Tibial nerve (tissue), 4 donors: ENCODE measurements around the gene SMIM12. TPM values are rescaled to one million over a fixed set of nuclear protein-coding genes. Genes with fewer than 3 reads are reported as not detected.

ENCODE experiments used
- DNase-seq, 2 donors: peaks; one replicate each; pipeline ENCODE4 v3.0.0-alpha.2; 2019; ENCODE audit warnings: low spot score in 2 of 2
- H3K27ac ChIP-seq, 4 donors: fragments of 200-600 bp; sonication (generic) in 3 of 4; one replicate each; pipeline ENCODE4 v1.5.1; 2017 to 2019; ENCODE audit warnings: mild to moderate bottlenecking in 1 of 4
- H3K27me3 ChIP-seq, 2 donors: fragments of 200-600 bp; sonication (generic) in 1 of 2; one replicate each; pipeline versions ENCODE4 v1.5.1 to v1.6.0; 2017 to 2019
- H3K36me3 ChIP-seq, 3 donors: fragments of 200-600 bp; sonication (generic); one replicate each; pipeline ENCODE4 v1.5.1; 2018 to 2019
- H3K4me1 ChIP-seq, 4 donors: fragments of 200-600 bp; sonication (generic) in 3 of 4; one replicate each; pipeline ENCODE4 v1.5.1; 2017 to 2019
- H3K4me3 ChIP-seq, 4 donors: fragments of 200-600 bp; sonication (generic) in 3 of 4; one replicate each; pipeline ENCODE4 v1.5.1; 2017 to 2019; ENCODE audit warnings: mild to moderate bottlenecking in 1 of 4, moderate library complexity in 1 of 4
- H3K9me3 ChIP-seq, 4 donors: fragments of 200-600 bp; sonication (generic) in 3 of 4; one replicate each; pipeline ENCODE4 v1.5.1; 2017 to 2019
- EP300 ChIP-seq, 2 donors: sonication (generic); formaldehyde crosslinking; IDR thresholded peaks; one replicate each; pipeline ENCODE4 v1.6.1; 2017; ENCODE audit warnings: antibody characterized with exemption in 2 of 2, mild to moderate bottlenecking in 1 of 2
- POLR2A ChIP-seq, 2 donors: fragments of 450-650 bp; IDR thresholded peaks; one replicate each; pipeline ENCODE4 v1.6.1; 2017; ENCODE audit warnings: antibody characterized with exemption in 2 of 2, mild to moderate bottlenecking in 2 of 2, moderate library complexity in 2 of 2
- WGBS, 2 donors: methylation state at CpG; one replicate each; pipeline ENCODE4 v1.1.5; 2018; 5-methylcytosine and 5-hydroxymethylcytosine counted together
- total RNA-seq, 4 donors: library from RNA; depleted of rRNA; stranded (reverse); fragments of >200 nt; gene quantifications; one replicate each; pipeline ENCODE4 v1.1.0, GENCODE V29; 2016
- TF ChIP-seq, protein P1 (sequence below), 5 experiments: fragments of 200-600 bp in 3 of 5; fragments of 450-650 bp in 2 of 5; sonication (generic) in 3 of 5; IDR thresholded peaks; one replicate each; pipeline ENCODE4 v1.5.1; 2016 to 2019; ENCODE audit warnings: antibody characterized with exemption in 5 of 5, mild to moderate bottlenecking in 3 of 5, moderate library complexity in 2 of 5

Gene SMIM12
- total RNA-seq, 4 donors from 2014 or later: 17.5 to 35.1 (median 22.0) TPM

DNA sequence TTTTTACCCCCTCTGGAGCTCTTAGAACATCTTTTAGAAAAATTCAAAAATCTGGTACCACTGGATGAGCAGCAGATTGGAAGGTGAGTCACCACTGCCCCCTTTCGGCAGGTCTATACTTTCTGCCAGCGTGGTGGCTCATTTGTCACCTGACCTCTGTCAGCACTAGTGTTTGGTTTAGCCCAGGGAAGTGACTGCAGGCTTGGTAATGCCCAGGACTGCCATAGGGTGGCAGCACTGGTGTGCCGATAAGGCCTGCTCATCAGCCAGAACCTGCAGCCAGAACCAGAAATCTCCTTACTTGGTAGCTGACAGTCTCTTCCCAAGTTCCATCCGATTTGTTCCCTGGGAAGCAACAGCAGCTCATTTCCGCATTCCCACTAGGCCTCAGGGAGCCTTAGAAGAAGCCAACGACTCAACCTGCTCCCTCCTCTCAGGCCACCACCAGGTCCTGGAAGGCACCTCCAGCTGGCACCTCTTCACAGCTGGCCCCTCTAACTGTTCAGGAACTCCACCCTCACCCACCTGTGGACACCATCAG lies 6.8 kb downstream of the SMIM12 start:
- H3K4me1 ChIP-seq: peaks cover 0 to 48% (median 5%) of the 10 kb centered on the region in 4 donors
- no peaks in the 10 kb centered on the region for H3K9me3 ChIP-seq
- WGBS, 2 donors: 26% methylated on average over 6 of the region's 6 CpGs
- H3K27ac ChIP-seq: peak overlapping the region in 2 of 4 donors; percentile 65 to 78
- H3K27me3 ChIP-seq: no peaks in the 10 kb centered on the region
- no peak overlapping the region for H3K4me3 ChIP-seq
- TF ChIP-seq, protein P1, sequence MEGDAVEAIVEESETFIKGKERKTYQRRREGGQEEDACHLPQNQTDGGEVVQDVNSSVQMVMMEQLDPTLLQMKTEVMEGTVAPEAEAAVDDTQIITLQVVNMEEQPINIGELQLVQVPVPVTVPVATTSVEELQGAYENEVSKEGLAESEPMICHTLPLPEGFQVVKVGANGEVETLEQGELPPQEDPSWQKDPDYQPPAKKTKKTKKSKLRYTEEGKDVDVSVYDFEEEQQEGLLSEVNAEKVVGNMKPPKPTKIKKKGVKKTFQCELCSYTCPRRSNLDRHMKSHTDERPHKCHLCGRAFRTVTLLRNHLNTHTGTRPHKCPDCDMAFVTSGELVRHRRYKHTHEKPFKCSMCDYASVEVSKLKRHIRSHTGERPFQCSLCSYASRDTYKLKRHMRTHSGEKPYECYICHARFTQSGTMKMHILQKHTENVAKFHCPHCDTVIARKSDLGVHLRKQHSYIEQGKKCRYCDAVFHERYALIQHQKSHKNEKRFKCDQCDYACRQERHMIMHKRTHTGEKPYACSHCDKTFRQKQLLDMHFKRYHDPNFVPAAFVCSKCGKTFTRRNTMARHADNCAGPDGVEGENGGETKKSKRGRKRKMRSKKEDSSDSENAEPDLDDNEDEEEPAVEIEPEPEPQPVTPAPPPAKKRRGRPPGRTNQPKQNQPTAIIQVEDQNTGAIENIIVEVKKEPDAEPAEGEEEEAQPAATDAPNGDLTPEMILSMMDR (IDR thresholded peaks at IDR 0.05): peak; percentile 82 to 91 (median 87)
- no peak for TF ChIP-seq POLR2A (IDR thresholded peaks at IDR 0.05)
- DNase-seq: peak; percentile 76 to 81
- H3K36me3 ChIP-seq: peaks cover 0 to 46% (median 0%) of the 10 kb centered on the region in 3 donors

DNA sequence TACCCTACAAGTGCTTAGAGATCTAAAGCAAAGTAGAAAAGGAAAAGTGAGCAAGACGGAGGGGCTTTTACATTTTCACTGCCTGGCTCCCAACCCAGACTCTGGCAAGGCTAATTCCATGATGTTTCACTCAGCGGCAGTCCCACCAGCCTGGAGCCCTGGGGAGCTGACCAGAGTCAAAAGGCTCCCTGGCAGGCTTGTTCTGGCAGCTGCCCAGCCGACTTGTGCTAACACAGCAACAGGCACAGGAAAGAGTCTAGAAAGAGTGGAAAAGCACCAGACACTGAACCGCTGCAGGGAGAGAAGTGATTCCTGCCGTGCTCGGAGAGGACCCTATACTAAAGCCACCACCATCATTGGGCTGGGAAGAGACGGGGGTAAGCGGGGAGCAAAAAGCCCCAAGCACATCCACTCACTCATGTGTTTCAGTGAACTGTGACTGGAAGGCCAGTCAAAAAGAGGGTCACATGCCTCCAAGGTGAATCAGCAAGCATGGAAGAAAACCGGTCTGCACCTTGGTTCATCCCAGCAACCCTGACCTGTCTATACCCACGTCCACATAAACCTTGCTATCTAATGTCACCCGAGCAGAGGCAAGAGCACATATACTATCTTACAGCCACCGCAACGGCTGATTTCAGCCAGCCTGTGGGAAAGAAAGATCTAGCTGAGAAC lies 8.0 kb downstream of the SMIM12 start:
- no peak overlapping the region for H3K4me3 ChIP-seq
- no peaks in the 10 kb centered on the region for H3K27me3 ChIP-seq
- TF ChIP-seq EP300 (IDR thresholded peaks at IDR 0.05) (no peak), POLR2A (IDR thresholded peaks at IDR 0.05) (no peak)
- TF ChIP-seq, protein P1 (IDR thresholded peaks at IDR 0.05): no peak
- DNase-seq: peak in 1 of 2 donors; percentile 16
- H3K27ac ChIP-seq: peak overlapping the region in 3 of 4 donors; percentile 10 to 62 (median 54)
- 72 to 77% methylated on average over 12 to 13 of the region's 13 CpGs for WGBS, 2 donors
- H3K4me1 ChIP-seq: peaks cover 0 to 48% (median 3%) of the 10 kb centered on the region in 4 donors
- no peaks in the 10 kb centered on the region for H3K9me3 ChIP-seq
- peaks cover 0 to 52% (median 0%) of the 10 kb centered on the region in 3 donors for H3K36me3 ChIP-seq

DNA sequence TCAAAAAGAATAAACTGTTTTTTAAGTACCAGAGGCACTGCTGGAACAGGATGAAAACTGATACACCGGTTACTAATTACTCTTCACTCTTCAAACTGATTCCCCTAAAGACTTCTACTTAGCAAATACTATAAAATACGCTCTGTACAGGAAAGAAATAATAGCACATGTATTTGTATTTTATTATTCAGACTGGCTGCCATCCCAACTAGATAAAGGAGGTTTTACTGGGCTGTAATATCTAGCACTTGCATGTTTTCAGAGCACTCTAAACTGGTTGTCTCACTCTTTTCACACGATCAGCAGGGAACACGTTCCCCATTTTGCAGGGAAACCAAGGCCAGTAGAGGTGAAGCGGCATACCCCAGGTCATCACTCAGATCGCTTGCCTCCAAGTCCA lies 9.2 kb downstream of the SMIM12 start:
- Histone ChIP-seq H3K36me3 (peaks cover 0 to 42% (median 0%) of the 10 kb centered on the region in 3 donors), H3K4me1 (peaks cover 0 to 51% (median 5%) of the 10 kb centered on the region in 4 donors), H3K9me3 (no peaks in the 10 kb centered on the region), H3K4me3 (no peak overlapping the region), H3K27ac (peak overlapping the region in 1 of 4 donors; percentile 18), H3K27me3 (no peaks in the 10 kb centered on the region)
- no peak for DNase-seq
- WGBS, 2 donors: 79 to 85% methylated on average over 6 of the region's 6 CpGs
- TF ChIP-seq EP300 (IDR thresholded peaks at IDR 0.05): no peak
- TF ChIP-seq, protein P1 (IDR thresholded peaks at IDR 0.05): no peak
- no peak for TF ChIP-seq POLR2A (IDR thresholded peaks at IDR 0.05)

DNA sequence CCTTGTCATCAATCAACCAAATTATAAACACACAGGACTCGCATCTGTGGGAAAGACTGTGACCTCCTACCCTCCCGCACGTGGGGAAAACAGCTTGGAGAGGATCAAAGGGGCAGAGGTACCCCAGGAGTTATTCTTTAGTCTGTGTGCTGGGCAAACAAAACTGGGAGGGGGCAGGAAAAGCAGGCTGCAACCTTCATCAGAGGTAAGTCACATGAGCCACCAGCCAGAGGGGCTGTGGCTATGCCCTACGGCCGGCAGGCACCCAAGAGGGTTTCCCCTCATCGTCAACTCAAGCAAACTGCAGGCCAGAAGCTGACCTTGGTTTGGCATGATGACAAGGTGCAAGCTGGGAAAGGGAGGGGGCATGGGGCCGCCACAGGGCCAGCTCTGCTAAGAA lies 12.5 kb downstream of the SMIM12 start:
- no peak for DNase-seq
- no peak overlapping the region for H3K4me3 ChIP-seq
- 34 to 46% methylated on average over 7 of the region's 7 CpGs for WGBS, 2 donors
- H3K27ac ChIP-seq: no peak overlapping the region
- peaks cover 0 to 25% (median 0%) of the 10 kb centered on the region in 3 donors for H3K36me3 ChIP-seq
- H3K27me3 ChIP-seq: no peaks in the 10 kb centered on the region
- TF ChIP-seq, protein P1 (IDR thresholded peaks at IDR 0.05): no peak
- TF ChIP-seq POLR2A (IDR thresholded peaks at IDR 0.05) (no peak), EP300 (IDR thresholded peaks at IDR 0.05) (no peak)
- peaks cover 0 to 71% (median 8%) of the 10 kb centered on the region in 4 donors for H3K4me1 ChIP-seq
- H3K9me3 ChIP-seq: no peaks in the 10 kb centered on the region

DNA sequence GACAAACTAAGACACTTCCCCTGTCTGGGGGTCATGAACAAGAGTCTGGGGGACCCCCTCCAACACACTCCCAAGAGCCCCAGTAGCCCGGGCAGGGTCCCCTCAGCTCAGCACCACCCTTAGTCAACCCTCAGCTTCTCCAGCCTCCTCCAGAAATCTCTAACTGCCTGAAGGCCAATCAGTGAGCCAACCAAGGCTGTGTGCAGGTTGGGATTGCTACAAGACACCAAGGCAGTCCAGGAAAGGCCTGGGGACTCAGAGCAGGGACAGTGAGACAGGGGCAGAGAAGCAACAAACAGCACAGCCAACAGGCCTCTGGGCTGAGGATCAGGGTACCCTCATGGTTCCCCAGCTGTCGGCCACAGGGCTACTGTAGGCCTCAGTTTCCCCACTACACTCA lies 13.3 kb downstream of the SMIM12 start:
- no peak for TF ChIP-seq POLR2A (IDR thresholded peaks at IDR 0.05)
- TF ChIP-seq, protein P1 (IDR thresholded peaks at IDR 0.05): no peak
- no peak for TF ChIP-seq EP300 (IDR thresholded peaks at IDR 0.05)
- Histone ChIP-seq H3K27ac (no peak overlapping the region), H3K4me3 (no peak overlapping the region), H3K27me3 (no peaks in the 10 kb centered on the region), H3K36me3 (peaks cover 0 to 19% (median 0%) of the 10 kb centered on the region in 3 donors), H3K4me1 (peaks cover 0 to 66% (median 8%) of the 10 kb centered on the region in 4 donors), H3K9me3 (no peaks in the 10 kb centered on the region)
- DNase-seq: no peak
- WGBS, 2 donors: 73 to 82% methylated on average over 2 of the region's 2 CpGs
